GM18505 (cell line): Measurements from ENCODE around the gene MT1B.

Source experiments
- ATAC-seq: cut with Tn5 transposase; IDR thresholded peaks from one replicate; pipeline ENCODE4 v1.9.1; 2021; ENCODE audit not compliant: unreplicated experiment
- POLR2A ChIP-seq: IDR thresholded peaks from 4 replicates; pipeline ENCODE4 v1.6.1; 2011; ENCODE audit warnings: borderline replicate concordance; ENCODE audit not compliant: insufficient read depth, insufficient read length; ENCODE audit errors: extremely low read depth

Gene MT1B

GRCh38 chr16:56684926-56685590, 33.4 kb downstream of the MT1B start:
- no peak for TF ChIP-seq POLR2A
- ATAC-seq, result no peak

GRCh38 chr16:56686758-56687157, 35.1 kb downstream of the MT1B start:
- no peak for TF ChIP-seq POLR2A
- ATAC-seq, result no peak

GRCh38 chr16:56688762-56689161, 37.1 kb downstream of the MT1B start:
- no peak for ATAC-seq
- TF ChIP-seq POLR2A, result no peak

- no peak for ATAC-seq
- TF ChIP-seq POLR2A, result no peak
Measured at GRCh38 chr16:56689171-56689570, 37.5 kb downstream of the MT1B start.

- ATAC-seq, result no peak
- no peak for TF ChIP-seq POLR2A
Measured at GRCh38 chr16:56690420-56691122, 38.9 kb downstream of the MT1B start.

- no peak for ATAC-seq
- TF ChIP-seq POLR2A, result no peak
Measured at GRCh38 chr16:56691885-56692284, 40.2 kb downstream of the MT1B start.

- TF ChIP-seq POLR2A, result no peak
- ATAC-seq, result no peak
Measured at GRCh38 chr16:56695246-56695645, 43.6 kb downstream of the MT1B start.

- ATAC-seq, result no peak
- no peak for TF ChIP-seq POLR2A
Measured at GRCh38 chr16:56697456-56698155, 45.9 kb downstream of the MT1B start.

- no peak for ATAC-seq
- no peak for TF ChIP-seq POLR2A
Measured at GRCh38 chr16:56700195-56700594, 48.5 kb downstream of the MT1B start.

GRCh38 chr16:56700631-56701030, 48.9 kb downstream of the MT1B start:
- ATAC-seq, result no peak
- TF ChIP-seq POLR2A, result no peak

- TF ChIP-seq POLR2A, result no peak
- ATAC-seq, result no peak
Measured at GRCh38 chr16:56701534-56701933, 49.8 kb downstream of the MT1B start.
